SH-SY5Y (cell line): ENCODE data around the gene TNS3.

ENCODE experiments used
- GATA2 ChIP-seq: IDR thresholded peaks from 2 replicates; pipeline ENCODE4 v1.6.1; 2011; ENCODE audit warnings: mild to moderate bottlenecking, low read depth, low read length
- GATA3 ChIP-seq: IDR thresholded peaks from 2 replicates; pipeline ENCODE4 v1.6.1; 2011; ENCODE audit warnings: low read depth, mild to moderate bottlenecking, low read length, moderate library complexity

- TF ChIP-seq GATA3 (no peak), GATA2 (no peak)
Observed at GRCh38 chr7:47493976-47494911, 87.7 kb downstream of the TNS3 start.
